Activated T-cell treated with anti-CD3 and anti-CD28 coated beads, Interleukin-2, amount 50 U/mL, for 4 hours (primary cell): ENCODE data around the gene ATAT1. TPM values are rescaled to one million over a fixed set of nuclear protein-coding genes. Genes with fewer than 3 reads are reported as not detected.
A peak's percentile ranks its signal among the peaks of the same experiment; 100 is the strongest.

ENCODE experiments used
- ATAC-seq, 2 donors: fragments of 200-7000 bp; cut with Tn5 transposase; one replicate each; pipeline ENCODE4 v1.10.0; 2021
- DNase-seq: peaks from one replicate; pipeline ENCODE4 v3.0.0-alpha.2; 2020
- H3K27me3 Mint-ChIP-seq: one replicate; pipeline ENCODE4 v1.8.0; 2021; ENCODE audit warnings: low read depth, mixed read lengths
- H3K36me3 Mint-ChIP-seq: one replicate; pipeline ENCODE4 v1.8.0; 2022; ENCODE audit warnings: mixed read lengths; ENCODE audit not compliant: insufficient read depth
- H3K4me1 Mint-ChIP-seq: one replicate; pipeline ENCODE4 v1.8.0; 2021; ENCODE audit warnings: low read depth, mixed read lengths
- H3K4me3 Mint-ChIP-seq: one replicate; pipeline ENCODE4 v1.8.0; 2021; ENCODE audit warnings: mild to moderate bottlenecking, moderate library complexity, mixed read lengths
- H3K9me3 Mint-ChIP-seq: one replicate; pipeline ENCODE4 v1.8.0; 2021; ENCODE audit warnings: mixed read lengths
- total RNA-seq, 3 donors: library from RNA; stranded (reverse); gene quantifications; one replicate each; pipeline ENCODE4 v1.2.1, GENCODE V29; 2021

Gene ATAT1
- total RNA-seq, 3 donors from 2014 or later: 5.9 to 10.3 (median 9.5) TPM

GRCh38 chr6:30603961-30604360, 22.7 kb upstream of the ATAT1 start:
- peaks cover 53% of the 10 kb centered on the region for H3K36me3 Mint-ChIP-seq
- ATAC-seq (no peak), DNase-seq (no peak)
- H3K9me3 Mint-ChIP-seq: no peaks in the 10 kb centered on the region
- peaks cover 26% of the 10 kb centered on the region for H3K4me1 Mint-ChIP-seq
- H3K27me3 Mint-ChIP-seq: no peaks in the 10 kb centered on the region
- no peak overlapping the region for H3K4me3 Mint-ChIP-seq

- ATAC-seq: no peak
- peaks cover 64% of the 10 kb centered on the region for H3K4me1 Mint-ChIP-seq
- no peak overlapping the region for H3K4me3 Mint-ChIP-seq
- DNase-seq: no peak
- peaks cover 45% of the 10 kb centered on the region for H3K36me3 Mint-ChIP-seq
- no peaks in the 10 kb centered on the region for H3K9me3 Mint-ChIP-seq
- H3K27me3 Mint-ChIP-seq: no peaks in the 10 kb centered on the region
These were observed 16.6 kb upstream of the ATAT1 start for GRCh38 chr6:30610065-30610464.

- ATAC-seq (no peak), DNase-seq (no peak)
- Mint-ChIP-seq H3K27me3 (no peaks in the 10 kb centered on the region), H3K4me3 (no peak overlapping the region), H3K4me1 (peaks cover 61% of the 10 kb centered on the region), H3K9me3 (no peaks in the 10 kb centered on the region), H3K36me3 (peaks cover 46% of the 10 kb centered on the region)
These were observed 15.4 kb upstream of the ATAT1 start for GRCh38 chr6:30611150-30611855.

- Mint-ChIP-seq H3K27me3 (no peaks in the 10 kb centered on the region), H3K4me3 (no peak overlapping the region), H3K9me3 (no peaks in the 10 kb centered on the region), H3K4me1 (peaks cover 61% of the 10 kb centered on the region), H3K36me3 (peaks cover 46% of the 10 kb centered on the region)
- DNase-seq (no peak), ATAC-seq (no peak)
These were observed 14.8 kb upstream of the ATAT1 start for GRCh38 chr6:30611856-30612194.

GRCh38 chr6:30612213-30612612, 14.5 kb upstream of the ATAT1 start:
- H3K36me3 Mint-ChIP-seq: peaks cover 49% of the 10 kb centered on the region
- DNase-seq: no peak
- ATAC-seq: no peak
- peaks cover 61% of the 10 kb centered on the region for H3K4me1 Mint-ChIP-seq
- H3K9me3 Mint-ChIP-seq: no peaks in the 10 kb centered on the region
- peak overlapping the region; percentile 4 for H3K4me3 Mint-ChIP-seq
- no peaks in the 10 kb centered on the region for H3K27me3 Mint-ChIP-seq

GRCh38 chr6:30612687-30613248, 13.9 kb upstream of the ATAT1 start:
- Mint-ChIP-seq H3K27me3 (no peaks in the 10 kb centered on the region), H3K4me1 (peaks cover 56% of the 10 kb centered on the region), H3K4me3 (peak overlapping the region; percentile 90), H3K9me3 (no peaks in the 10 kb centered on the region), H3K36me3 (peaks cover 44% of the 10 kb centered on the region)
- DNase-seq (no peak), ATAC-seq (no peak)

DNA sequence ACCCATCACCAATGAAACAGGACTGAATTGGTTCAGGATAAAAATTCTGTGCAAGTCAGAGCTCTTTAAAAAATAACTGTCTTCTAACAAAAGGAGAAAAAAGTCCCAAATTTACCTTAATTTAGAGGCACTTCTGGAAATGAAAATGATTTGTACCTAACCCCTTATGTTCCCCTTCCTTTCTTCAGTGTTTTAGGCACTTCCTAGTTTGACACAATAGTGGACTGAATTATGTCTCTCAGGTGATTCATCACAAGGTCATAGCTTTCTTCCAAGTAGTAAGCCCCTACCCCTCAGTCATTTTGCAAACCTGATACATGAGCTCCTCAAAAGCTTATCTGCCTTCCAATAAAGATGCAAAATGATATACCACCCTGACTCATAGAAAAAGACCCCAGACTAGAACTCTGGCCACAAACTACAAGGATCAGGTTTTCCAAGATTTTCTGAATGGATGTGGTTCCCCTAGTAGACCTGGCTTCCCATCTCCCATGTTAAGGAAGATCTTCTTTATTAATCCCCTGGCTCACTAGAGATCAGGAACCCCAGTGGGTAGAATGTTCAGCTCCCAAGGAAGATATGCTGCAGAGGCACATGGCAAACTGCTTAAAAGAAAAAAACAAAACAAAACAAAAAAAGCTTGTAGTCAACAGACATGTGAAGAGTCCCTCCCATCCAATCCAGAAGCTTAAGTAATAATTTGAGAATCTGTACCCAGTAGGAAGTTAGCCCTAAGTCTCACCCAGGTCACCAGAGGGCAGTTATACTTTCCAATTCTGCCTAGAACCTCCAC, 13.2 kb upstream of the ATAT1 start:
- DNase-seq (no peak), ATAC-seq (peak in 1 of 2 donors; percentile 15)
- Mint-ChIP-seq H3K9me3 (no peaks in the 10 kb centered on the region), H3K36me3 (peaks cover 43% of the 10 kb centered on the region), H3K4me1 (peaks cover 58% of the 10 kb centered on the region), H3K27me3 (no peaks in the 10 kb centered on the region), H3K4me3 (peak overlapping the region; percentile 90)

DNA sequence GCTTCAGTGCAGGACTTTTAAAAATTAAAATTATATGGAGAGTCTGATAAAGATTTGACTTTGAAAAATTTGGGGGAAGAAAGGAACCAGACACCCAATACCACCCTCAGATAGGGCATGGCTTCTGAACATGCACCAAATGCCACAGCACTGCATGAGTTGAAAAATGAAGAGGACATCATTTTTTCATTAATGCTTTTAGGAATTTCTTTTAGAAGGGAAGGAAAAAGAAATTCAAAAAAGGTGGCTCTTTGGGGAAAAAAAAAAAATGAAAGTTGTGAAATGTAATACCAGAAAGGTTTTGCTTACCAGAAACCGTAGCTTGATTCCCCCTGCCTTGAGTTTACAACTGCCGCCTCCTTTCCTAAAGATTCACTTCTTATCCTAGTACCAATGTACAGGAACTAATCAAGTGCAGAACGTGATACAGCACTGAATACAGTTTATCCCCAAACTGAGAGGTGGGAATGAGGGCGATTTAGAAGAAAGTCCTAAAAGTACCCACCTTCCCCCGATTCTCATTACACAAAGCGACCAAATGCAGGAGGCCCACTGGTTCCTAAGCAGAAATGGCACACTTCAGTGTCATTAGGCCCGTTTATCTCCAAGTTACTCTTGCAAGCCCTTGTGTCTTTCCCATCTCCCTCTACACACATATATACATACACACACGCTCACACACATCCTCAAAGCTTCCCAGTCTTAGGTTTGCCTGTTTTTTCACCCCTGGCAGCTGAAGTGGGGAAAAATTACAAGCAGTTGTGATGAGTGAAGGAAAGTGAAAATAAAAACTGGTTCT, 12.4 kb upstream of the ATAT1 start:
- Mint-ChIP-seq H3K36me3 (peaks cover 44% of the 10 kb centered on the region), H3K4me1 (peaks cover 58% of the 10 kb centered on the region), H3K27me3 (no peaks in the 10 kb centered on the region), H3K9me3 (no peaks in the 10 kb centered on the region), H3K4me3 (peak overlapping the region; percentile 90)
- DNase-seq (no peak), ATAC-seq (no peak)

- ATAC-seq: peak; percentile 52 to 56
- peak overlapping the region; percentile 90 for H3K4me3 Mint-ChIP-seq
- peaks cover 44% of the 10 kb centered on the region for H3K36me3 Mint-ChIP-seq
- H3K4me1 Mint-ChIP-seq: peaks cover 58% of the 10 kb centered on the region
- DNase-seq: peak; percentile 76
- H3K9me3 Mint-ChIP-seq: no peaks in the 10 kb centered on the region
- no peaks in the 10 kb centered on the region for H3K27me3 Mint-ChIP-seq
These were observed 11.8 kb upstream of the ATAT1 start for GRCh38 chr6:30614843-30615218.

DNA sequence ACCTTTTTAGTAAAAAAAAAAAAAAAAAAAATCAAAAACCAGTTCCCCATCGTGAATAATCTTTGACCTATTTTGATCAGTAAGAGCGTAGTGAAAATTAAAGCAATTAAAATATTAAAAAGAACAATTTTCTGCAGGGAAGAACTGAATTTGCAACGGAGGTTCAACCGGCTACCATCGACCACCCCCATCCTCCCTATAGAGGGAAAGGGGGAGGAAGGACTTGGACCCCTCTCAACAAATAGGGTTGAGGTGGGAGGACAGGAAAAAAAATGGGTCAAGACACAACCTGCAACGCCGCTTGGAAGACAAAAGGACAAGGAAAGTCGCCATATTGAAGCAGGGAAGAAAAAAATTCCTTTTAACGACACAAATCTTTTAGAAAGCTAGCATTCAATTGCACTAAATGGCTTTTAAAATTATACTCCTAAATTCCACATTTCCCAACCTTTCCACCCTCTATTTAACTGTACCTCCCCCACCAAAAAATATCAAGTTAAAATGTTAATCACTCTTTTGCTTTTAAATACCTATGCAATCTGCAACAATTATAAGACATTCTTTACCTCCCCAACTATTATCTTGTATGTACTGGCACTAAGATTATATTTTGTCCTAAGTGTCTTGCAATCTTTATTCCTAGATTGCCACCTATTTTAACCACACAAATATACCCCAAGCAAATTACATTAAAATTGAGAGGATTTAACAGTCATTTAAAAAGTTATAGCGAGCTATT, 11.3 kb upstream of the ATAT1 start:
- Mint-ChIP-seq H3K27me3 (no peaks in the 10 kb centered on the region), H3K9me3 (no peaks in the 10 kb centered on the region), H3K36me3 (peaks cover 44% of the 10 kb centered on the region), H3K4me1 (peaks cover 52% of the 10 kb centered on the region), H3K4me3 (peak overlapping the region; percentile 90)
- ATAC-seq (no peak), DNase-seq (peak; percentile 21)

- ATAC-seq (no peak), DNase-seq (no peak)
- Mint-ChIP-seq H3K9me3 (no peaks in the 10 kb centered on the region), H3K36me3 (peaks cover 44% of the 10 kb centered on the region), H3K27me3 (no peaks in the 10 kb centered on the region), H3K4me3 (peak overlapping the region; percentile 90), H3K4me1 (peaks cover 46% of the 10 kb centered on the region)
These were observed 10.5 kb upstream of the ATAT1 start for GRCh38 chr6:30615958-30616810.

DNA sequence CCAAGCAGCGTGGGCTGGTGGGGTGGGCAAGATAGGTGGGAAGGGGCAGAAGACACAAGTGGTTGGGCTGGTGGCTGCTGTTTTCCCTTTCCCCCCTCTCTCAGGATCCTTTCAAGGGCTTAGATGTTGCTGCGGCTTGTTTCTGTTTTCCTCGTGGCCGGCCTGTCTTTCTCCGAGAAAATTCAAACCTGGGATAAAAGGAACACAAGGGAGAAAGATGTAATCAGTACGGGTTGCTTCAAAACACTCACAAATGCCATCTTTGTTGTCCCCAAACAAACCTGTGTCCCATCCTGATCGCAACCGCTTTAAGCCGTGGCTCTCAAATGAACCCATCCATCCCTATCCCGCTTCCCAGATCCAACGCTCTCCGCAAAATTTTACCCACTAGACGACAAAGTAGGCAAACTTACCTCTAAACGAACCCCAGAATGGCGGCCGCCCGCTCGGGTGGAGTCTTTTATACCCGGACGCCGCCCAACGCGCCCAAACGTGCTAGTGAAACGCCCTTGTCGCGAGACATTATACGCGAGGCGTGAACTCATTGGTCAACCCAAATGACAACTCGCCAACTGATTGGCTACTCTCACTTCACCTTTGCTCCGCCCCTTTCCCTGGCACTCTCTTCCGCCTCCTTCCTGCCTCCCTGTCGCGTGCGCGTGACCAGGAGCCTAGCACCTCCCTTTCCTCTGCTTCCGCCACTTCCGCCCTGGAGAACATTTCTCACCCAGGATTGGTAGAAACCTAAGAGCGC, 9.7 kb upstream of the ATAT1 start, which contains the start of gene PPP1R10:
Gene PPP1R10 (minus strand): TSS at position 433 of the 754 bp plus-strand sequence. CDS start 7,299 bp downstream, outside the sequence.
- no peaks in the 10 kb centered on the region for H3K9me3 Mint-ChIP-seq
- peak; percentile 79 to 82 for ATAC-seq
- H3K4me3 Mint-ChIP-seq: peak within 1 kb of the TSS; percentile 90
- peaks cover 38% of the 10 kb centered on the region for H3K4me1 Mint-ChIP-seq
- H3K36me3 Mint-ChIP-seq: peaks cover 42% of the 10 kb centered on the region
- DNase-seq: peak; percentile 97
- H3K27me3 Mint-ChIP-seq: no peaks in the 10 kb centered on the region
